GM12891 (cell line): ENCODE data around the gene CACNA1H.

ENCODE experiments used
- DNase-seq: peaks from one replicate; pipeline ENCODE4 v3.0.0; 2011; ENCODE audit warnings: low spot score; ENCODE audit not compliant: insufficient read length
- FAIRE-seq: peaks from 2 replicates; lab custom pipeline; 2011; peaks lifted over from hg19 to GRCh38; lab: Jason Lieb, UNC
- PAX5 ChIP-seq: IDR thresholded peaks from 2 replicates; pipeline ENCODE4 v1.6.1; 2011; ENCODE audit warnings: low read length, moderate library complexity, mild to moderate bottlenecking; ENCODE audit not compliant: insufficient read depth, severe bottlenecking
- POLR2A ChIP-seq: IDR thresholded peaks from 2 replicates; pipeline ENCODE4 v1.6.1; 2011; ENCODE audit warnings: low read depth, low read length, control low read depth
- POLR2AphosphoS5 ChIP-seq: IDR thresholded peaks from 2 replicates; pipeline ENCODE4 v1.6.1; 2011; ENCODE audit warnings: low read depth, low read length, control low read depth
- POU2F2 ChIP-seq: IDR thresholded peaks from 2 replicates; pipeline ENCODE4 v1.6.1; 2011; ENCODE audit warnings: low read depth, mild to moderate bottlenecking, control low read depth, low read length, moderate library complexity
- SPI1 ChIP-seq: IDR thresholded peaks from 2 replicates; pipeline ENCODE4 v1.6.1; 2011; ENCODE audit warnings: low read depth, low read length, control low read depth
- TAF1 ChIP-seq: IDR thresholded peaks from 2 replicates; pipeline ENCODE4 v1.6.1; 2011; ENCODE audit warnings: low read depth, low read length, control low read depth

CACNA1H gene

GRCh38 chr16:1127971-1128715, 24.8 kb upstream of the CACNA1H start:
- FAIRE-seq, result no peak
- TF ChIP-seq POU2F2 (no peak), TAF1 (no peak), PAX5 (no peak), POLR2AphosphoS5 (no peak), POLR2A (no peak), SPI1 (no peak)
- no peak for DNase-seq

- DNase-seq, result no peak
- TF ChIP-seq PAX5 (no peak), SPI1 (no peak), POLR2A (no peak), TAF1 (no peak), POU2F2 (no peak), POLR2AphosphoS5 (no peak)
- FAIRE-seq, result no peak
These were observed 23.6 kb upstream of the CACNA1H start for GRCh38 chr16:1129106-1129960.

GRCh38 chr16:1130382-1130781, 22.5 kb upstream of the CACNA1H start:
- TF ChIP-seq POU2F2 (no peak), PAX5 (no peak), TAF1 (no peak), SPI1 (no peak), POLR2AphosphoS5 (no peak), POLR2A (no peak)
- FAIRE-seq, result no peak
- no peak for DNase-seq

- DNase-seq, result no peak
- TF ChIP-seq POLR2A, result no peak
- TF ChIP-seq PAX5, result no peak
- no peak for TF ChIP-seq POLR2AphosphoS5
- TF ChIP-seq POU2F2, result no peak
- TF ChIP-seq TAF1, result no peak
- TF ChIP-seq SPI1, result no peak
- FAIRE-seq, result no peak
These were observed 21.4 kb upstream of the CACNA1H start for GRCh38 chr16:1131378-1131994.

GRCh38 chr16:1132431-1132830, 20.5 kb upstream of the CACNA1H start:
- FAIRE-seq, result no peak
- DNase-seq, result no peak
- TF ChIP-seq SPI1 (no peak), PAX5 (no peak), POU2F2 (no peak), POLR2AphosphoS5 (no peak), TAF1 (no peak), POLR2A (no peak)

- FAIRE-seq (no peak), DNase-seq (no peak)
- no peak for TF ChIP-seq POU2F2
- TF ChIP-seq TAF1, result no peak
- TF ChIP-seq POLR2A, result no peak
- TF ChIP-seq SPI1, result no peak
- TF ChIP-seq POLR2AphosphoS5, result no peak
- no peak for TF ChIP-seq PAX5
These were observed 19.6 kb upstream of the CACNA1H start for GRCh38 chr16:1133271-1133670.

- TF ChIP-seq POLR2AphosphoS5 (no peak), TAF1 (no peak), SPI1 (no peak), PAX5 (no peak), POU2F2 (no peak), POLR2A (no peak)
- DNase-seq, result no peak
- no peak for FAIRE-seq
These were observed 18.9 kb upstream of the CACNA1H start for GRCh38 chr16:1133810-1134520.

- DNase-seq (no peak), FAIRE-seq (no peak)
- TF ChIP-seq POLR2AphosphoS5 (no peak), POLR2A (no peak), SPI1 (no peak), POU2F2 (no peak), PAX5 (no peak), TAF1 (no peak)
These were observed 18.0 kb upstream of the CACNA1H start for GRCh38 chr16:1134776-1135458.

GRCh38 chr16:1135459-1135825, 17.5 kb upstream of the CACNA1H start:
- DNase-seq, result no peak
- FAIRE-seq, result no peak
- TF ChIP-seq POU2F2, result no peak
- no peak for TF ChIP-seq SPI1
- TF ChIP-seq TAF1, result no peak
- TF ChIP-seq POLR2AphosphoS5, result no peak
- TF ChIP-seq POLR2A, result no peak
- no peak for TF ChIP-seq PAX5
